Nephron progenitor cell (in vitro differentiated cells): ENCODE data around the gene OR7C1.
"Not testable (repeated sequence)": the region's sequence is repeated elsewhere in the genome, so short reads cannot be mapped to it uniquely, and the experiment has no call there.

Experiments
- DNase-seq: peaks from one replicate; pipeline ENCODE4 v3.0.0; 2021
- H3K27ac Mint-ChIP-seq: 2 replicates; pipeline ENCODE4 v1.8.0; 2021; ENCODE audit warnings: mild to moderate bottlenecking, moderate library complexity, mixed read lengths
- H3K27me3 Mint-ChIP-seq: 2 replicates; pipeline ENCODE4 v1.8.0; 2021; ENCODE audit warnings: mild to moderate bottlenecking, low read depth, mixed read lengths; ENCODE audit not compliant: poor library complexity
- H3K36me3 Mint-ChIP-seq: 2 replicates; pipeline ENCODE4 v1.8.0; 2021; ENCODE audit warnings: low read depth, mixed read lengths
- H3K4me1 Mint-ChIP-seq: 2 replicates; pipeline ENCODE4 v1.8.0; 2021; ENCODE audit warnings: mixed read lengths
- H3K4me3 Mint-ChIP-seq: 2 replicates; pipeline ENCODE4 v1.8.0; 2021; ENCODE audit warnings: mild to moderate bottlenecking, moderate library complexity, mixed read lengths
- H3K9me3 Mint-ChIP-seq: 2 replicates; pipeline ENCODE4 v1.8.0; 2021; ENCODE audit warnings: mild to moderate bottlenecking, moderate library complexity, mixed read lengths
- CTCF ChIP-seq: fragments of 200-600 bp; sonication (generic); IDR thresholded peaks from 2 replicates; pipeline ENCODE4 v1.5.0; 2021; ENCODE audit warnings: antibody characterized with exemption

Gene OR7C1

GRCh38 chr19:14796021-14796420 lies 39.0 kb downstream of the OR7C1 start:
- no peak for DNase-seq
- H3K4me1 Mint-ChIP-seq = no peaks in the 10 kb centered on the region
- no peaks in the 10 kb centered on the region for H3K27me3 Mint-ChIP-seq
- no peak overlapping the region for H3K4me3 Mint-ChIP-seq
- TF ChIP-seq CTCF = no peak
- no peak overlapping the region for H3K27ac Mint-ChIP-seq
- H3K36me3 Mint-ChIP-seq = no peaks in the 10 kb centered on the region
- H3K9me3 Mint-ChIP-seq = peaks cover 49% of the 10 kb centered on the region

- Mint-ChIP-seq H3K36me3 (no peaks in the 10 kb centered on the region), H3K9me3 (peaks cover 44% of the 10 kb centered on the region), H3K27me3 (no peaks in the 10 kb centered on the region), H3K4me1 (no peaks in the 10 kb centered on the region), H3K4me3 (no peak overlapping the region), H3K27ac (no peak overlapping the region)
- no peak for TF ChIP-seq CTCF
- DNase-seq = no peak
Observed at GRCh38 chr19:14795078-14795721, 39.8 kb downstream of the OR7C1 start.

- peaks cover 24% of the 10 kb centered on the region for H3K9me3 Mint-ChIP-seq
- not testable (repeated sequence) for H3K27me3 Mint-ChIP-seq, H3K4me3 Mint-ChIP-seq, DNase-seq, H3K36me3 Mint-ChIP-seq, H3K27ac Mint-ChIP-seq, H3K4me1 Mint-ChIP-seq
Observed at GRCh38 chr19:14792250-14792649, 42.7 kb downstream of the OR7C1 start.

- no peaks in the 10 kb centered on the region for H3K36me3 Mint-ChIP-seq
- TF ChIP-seq CTCF = peak; percentile 74
- peaks cover 19% of the 10 kb centered on the region for H3K9me3 Mint-ChIP-seq
- H3K27ac Mint-ChIP-seq = no peak overlapping the region
- peak; percentile 54 for DNase-seq
- peak overlapping the region; percentile 32 for H3K4me3 Mint-ChIP-seq
- H3K27me3 Mint-ChIP-seq = peaks cover 11% of the 10 kb centered on the region
- no peaks in the 10 kb centered on the region for H3K4me1 Mint-ChIP-seq
Observed at GRCh38 chr19:14786421-14786851, 48.5 kb downstream of the OR7C1 start.

- not testable (repeated sequence) for H3K4me3 Mint-ChIP-seq, H3K36me3 Mint-ChIP-seq, H3K4me1 Mint-ChIP-seq, DNase-seq, H3K27ac Mint-ChIP-seq
- H3K27me3 Mint-ChIP-seq = peaks cover 11% of the 10 kb centered on the region
- peaks cover 19% of the 10 kb centered on the region for H3K9me3 Mint-ChIP-seq
Observed at GRCh38 chr19:14785102-14785793, 49.7 kb downstream of the OR7C1 start.

GRCh38 chr19:14784730-14785101 lies 50.3 kb downstream of the OR7C1 start:
- not testable (repeated sequence) for H3K27ac Mint-ChIP-seq, DNase-seq, H3K36me3 Mint-ChIP-seq, H3K4me3 Mint-ChIP-seq, H3K4me1 Mint-ChIP-seq
- peaks cover 19% of the 10 kb centered on the region for H3K9me3 Mint-ChIP-seq
- peaks cover 11% of the 10 kb centered on the region for H3K27me3 Mint-ChIP-seq

- peaks cover 25% of the 10 kb centered on the region for H3K9me3 Mint-ChIP-seq
- H3K36me3 Mint-ChIP-seq, H3K4me1 Mint-ChIP-seq, H3K4me3 Mint-ChIP-seq, DNase-seq, H3K27me3 Mint-ChIP-seq, H3K27ac Mint-ChIP-seq: not testable (repeated sequence)
Observed at GRCh38 chr19:14783410-14783998, 51.5 kb downstream of the OR7C1 start.
